Measurements from ENCODE around the gene PNPLA5.

GRCh38 chr22:43869799-43870198 lies 22.0 kb downstream of the PNPLA5 start:
- TF ChIP-seq CTCF (IDR thresholded peaks at IDR 0.05; ENCODE audit: borderline replicate concordance, extremely low read depth, low read length, poor library complexity, severe bottlenecking) (no peak), EZH2 (IDR thresholded peaks at IDR 0.05; ENCODE audit: borderline replicate concordance, low read depth, low read length, severe bottlenecking) (no peak)
